ENCODE results near the gene RGS6. TPM values are rescaled to one million over a fixed set of nuclear protein-coding genes. Genes with fewer than 3 reads are reported as not detected.
"Not testable (repeated sequence)": the region's sequence is repeated elsewhere in the genome, so short reads cannot be mapped to it uniquely, and the experiment has no call there.

The RGS6 gene
- total RNA-seq = not detected in 2 replicates

DNA sequence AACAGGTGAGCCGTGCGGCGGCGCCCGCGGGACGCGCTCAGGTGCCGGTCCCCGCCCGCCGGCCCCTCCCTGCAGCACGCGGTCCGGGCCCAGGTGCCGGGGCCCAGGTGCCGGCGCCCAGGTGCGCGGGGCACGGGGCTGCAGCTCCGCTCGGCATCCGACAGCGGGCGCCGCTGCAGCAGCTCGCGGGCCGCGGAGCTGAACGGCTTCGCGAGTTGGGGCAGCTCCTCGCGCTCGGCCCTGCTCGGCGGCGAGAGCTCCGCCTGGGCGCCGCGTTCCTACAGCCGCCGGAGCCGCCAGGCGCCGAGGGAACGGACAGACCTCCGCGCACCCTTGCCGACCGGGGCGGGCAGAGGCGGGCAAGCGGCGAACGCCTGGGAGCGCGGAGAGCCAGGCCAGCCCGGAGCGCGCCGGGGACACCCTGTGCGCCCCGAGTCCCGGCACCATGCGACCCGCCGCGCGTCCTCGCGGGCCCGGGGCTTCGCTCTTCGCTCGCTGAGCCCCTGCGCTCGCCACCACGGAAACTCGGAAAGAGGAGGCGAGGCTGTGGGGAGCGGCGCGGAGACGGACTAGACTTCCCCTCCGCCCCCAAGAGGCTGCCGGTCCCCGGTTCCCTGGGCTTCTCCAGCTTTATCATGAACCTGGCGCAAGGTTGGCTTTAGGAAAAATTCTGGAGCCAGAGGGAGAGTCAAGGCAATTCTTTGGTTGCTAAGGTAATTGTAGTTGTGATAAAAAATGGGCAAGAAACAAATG lies at the start of gene RGS6:
RGS6 (plus strand) TSS at position 201 of the 753 bp plus-strand sequence.
- TF ChIP-seq, protein P1, sequence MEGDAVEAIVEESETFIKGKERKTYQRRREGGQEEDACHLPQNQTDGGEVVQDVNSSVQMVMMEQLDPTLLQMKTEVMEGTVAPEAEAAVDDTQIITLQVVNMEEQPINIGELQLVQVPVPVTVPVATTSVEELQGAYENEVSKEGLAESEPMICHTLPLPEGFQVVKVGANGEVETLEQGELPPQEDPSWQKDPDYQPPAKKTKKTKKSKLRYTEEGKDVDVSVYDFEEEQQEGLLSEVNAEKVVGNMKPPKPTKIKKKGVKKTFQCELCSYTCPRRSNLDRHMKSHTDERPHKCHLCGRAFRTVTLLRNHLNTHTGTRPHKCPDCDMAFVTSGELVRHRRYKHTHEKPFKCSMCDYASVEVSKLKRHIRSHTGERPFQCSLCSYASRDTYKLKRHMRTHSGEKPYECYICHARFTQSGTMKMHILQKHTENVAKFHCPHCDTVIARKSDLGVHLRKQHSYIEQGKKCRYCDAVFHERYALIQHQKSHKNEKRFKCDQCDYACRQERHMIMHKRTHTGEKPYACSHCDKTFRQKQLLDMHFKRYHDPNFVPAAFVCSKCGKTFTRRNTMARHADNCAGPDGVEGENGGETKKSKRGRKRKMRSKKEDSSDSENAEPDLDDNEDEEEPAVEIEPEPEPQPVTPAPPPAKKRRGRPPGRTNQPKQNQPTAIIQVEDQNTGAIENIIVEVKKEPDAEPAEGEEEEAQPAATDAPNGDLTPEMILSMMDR (IDR thresholded peaks at IDR 0.05; ENCODE audit: insufficient read depth, low read length, poor library complexity, severe bottlenecking) = no peak
- H3K4me3 ChIP-seq (ENCODE audit: low read depth, low read length) = no peak within 1 kb of the TSS
- no peak for DNase-seq (ENCODE audit: low read depth)

DNA sequence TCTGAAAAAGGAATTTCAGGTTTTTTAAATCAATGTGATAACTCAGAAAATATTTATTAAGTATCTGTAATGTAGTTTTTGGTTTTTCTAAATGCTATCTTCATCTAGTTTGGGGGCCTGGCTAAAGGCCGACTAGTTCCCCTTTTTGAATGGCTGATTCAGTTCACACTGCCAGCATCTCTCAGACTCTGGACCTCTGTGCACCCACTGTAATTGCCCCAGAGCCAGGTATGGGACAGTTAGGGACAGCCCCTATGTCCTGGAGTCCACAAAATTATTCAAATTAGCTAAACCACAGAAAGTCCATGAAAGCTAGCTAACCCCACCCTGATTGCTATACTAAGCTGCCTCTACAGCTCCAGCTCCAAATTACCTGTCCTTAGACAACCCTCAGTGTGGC lies 49.1 kb upstream of the RGS6 start:
- Histone ChIP-seq H3K36me3 (ENCODE audit: control insufficient read depth, insufficient read depth, low read length) (no peaks in the 10 kb centered on the region), H3K4me3 (ENCODE audit: low read depth, low read length) (no peak overlapping the region), H3K27me3 (ENCODE audit: control insufficient read depth, insufficient read depth, low read length) (no peaks in the 10 kb centered on the region)
- TF ChIP-seq, protein P1 (IDR thresholded peaks at IDR 0.05; ENCODE audit: insufficient read depth, low read length, poor library complexity, severe bottlenecking) = no peak
- no peak for DNase-seq (ENCODE audit: low read depth)

More for the DNA sequence above, at the start of gene RGS6:
- H3K27me3 ChIP-seq (ENCODE audit: control insufficient read depth, insufficient read depth, low read length) = peaks cover 29% of the 10 kb centered on the region
- H3K36me3 ChIP-seq (ENCODE audit: control insufficient read depth, insufficient read depth, low read length) = no peaks in the 10 kb centered on the region

DNA sequence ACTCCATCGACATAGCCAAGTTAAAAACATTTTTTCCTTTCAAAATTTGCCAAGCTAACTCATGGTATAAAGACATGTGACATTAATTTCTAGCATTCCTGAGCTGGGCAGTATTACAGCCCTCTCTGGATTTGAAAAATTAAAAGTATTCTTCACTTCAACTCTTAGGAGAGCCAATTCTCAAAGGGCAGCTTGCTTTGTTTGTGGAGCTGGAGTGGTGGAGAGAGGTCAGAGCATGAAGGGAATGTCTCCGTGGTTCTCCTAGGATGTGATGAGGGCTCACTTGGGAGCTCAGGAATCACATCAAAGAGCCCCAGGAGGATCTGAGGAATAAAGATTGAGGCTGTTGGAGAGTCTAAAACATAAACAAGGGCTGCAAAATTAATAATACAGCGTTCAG lies 46.9 kb upstream of the RGS6 start:
- TF ChIP-seq, protein P1 (IDR thresholded peaks at IDR 0.05; ENCODE audit: insufficient read depth, low read length, poor library complexity, severe bottlenecking) = no peak
- Histone ChIP-seq H3K36me3 (ENCODE audit: control insufficient read depth, insufficient read depth, low read length) (no peaks in the 10 kb centered on the region), H3K4me3 (ENCODE audit: low read depth, low read length) (no peak overlapping the region), H3K27me3 (ENCODE audit: control insufficient read depth, insufficient read depth, low read length) (no peaks in the 10 kb centered on the region)
- no peak for DNase-seq (ENCODE audit: low read depth)

DNA sequence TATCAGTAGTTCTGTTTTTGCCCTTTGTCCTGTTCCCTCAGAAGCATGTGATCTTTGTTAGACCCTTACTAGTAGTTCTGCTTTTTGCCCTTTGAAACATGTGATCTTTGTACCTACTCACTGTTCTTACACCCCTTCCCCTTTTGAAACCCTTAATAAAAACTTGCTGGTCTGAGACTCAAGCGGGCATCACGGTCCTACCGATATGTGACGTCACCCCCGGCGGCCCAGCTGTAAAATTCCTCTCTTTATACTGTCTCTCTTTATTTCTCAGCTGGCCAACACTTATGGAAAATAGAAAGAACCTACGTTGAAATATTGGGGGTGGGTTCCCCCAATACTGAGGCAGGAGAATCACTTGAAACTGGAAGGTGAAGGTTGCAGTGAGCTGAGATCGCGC lies 44.4 kb upstream of the RGS6 start:
- not testable (repeated sequence) for H3K4me3 ChIP-seq (ENCODE audit: low read depth, low read length); H3K36me3 ChIP-seq (ENCODE audit: control insufficient read depth, insufficient read depth, low read length); H3K27me3 ChIP-seq (ENCODE audit: control insufficient read depth, insufficient read depth, low read length)

DNA sequence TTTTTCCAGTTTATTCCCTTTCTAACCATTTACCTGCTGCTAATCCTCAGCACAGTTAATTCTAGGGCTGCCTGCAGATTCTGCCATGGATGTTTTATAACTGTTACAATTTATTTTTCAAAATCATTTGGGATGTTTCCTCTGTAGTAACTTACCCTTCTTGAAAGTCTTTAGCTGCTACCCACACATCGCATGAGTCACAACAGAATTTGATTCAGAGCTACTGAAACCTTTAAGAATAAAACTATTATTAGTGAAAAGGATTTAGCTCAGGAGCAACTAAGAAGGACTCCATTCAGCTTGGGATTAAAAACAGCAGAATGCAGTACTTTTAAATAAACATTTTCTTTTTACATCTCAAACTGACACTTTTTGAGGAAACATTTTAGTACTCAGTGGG lies 41.7 kb upstream of the RGS6 start:
- TF ChIP-seq, protein P1 (IDR thresholded peaks at IDR 0.05; ENCODE audit: insufficient read depth, low read length, poor library complexity, severe bottlenecking) = no peak
- DNase-seq (ENCODE audit: low read depth) = no peak
- no peaks in the 10 kb centered on the region for H3K36me3 ChIP-seq (ENCODE audit: control insufficient read depth, insufficient read depth, low read length)
- no peak overlapping the region for H3K4me3 ChIP-seq (ENCODE audit: low read depth, low read length)
- H3K27me3 ChIP-seq (ENCODE audit: control insufficient read depth, insufficient read depth, low read length) = peaks cover 2% of the 10 kb centered on the region

More for the DNA sequence above, 44.4 kb upstream of the RGS6 start:
- not testable (repeated sequence) for DNase-seq (ENCODE audit: low read depth)

DNA sequence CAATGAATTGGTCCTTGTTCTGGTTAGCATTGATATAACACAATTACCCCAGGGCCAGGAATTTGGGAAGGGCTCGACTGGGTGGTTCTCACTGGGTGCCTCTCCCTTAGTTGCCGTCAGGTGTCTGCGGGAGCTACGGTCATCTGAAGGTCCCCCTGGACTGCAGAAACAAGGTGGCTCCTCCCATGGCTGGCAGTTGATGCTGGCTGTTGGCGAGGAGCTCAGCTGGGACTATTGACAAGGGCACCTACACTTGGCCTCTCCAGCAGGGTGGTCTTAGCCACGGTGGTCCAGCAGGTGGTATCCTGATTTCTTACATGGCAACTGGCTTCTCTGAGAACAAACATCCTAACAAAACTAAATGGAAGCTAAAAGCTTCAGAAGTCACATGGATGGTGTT lies 41.0 kb upstream of the RGS6 start:
- H3K27me3 ChIP-seq (ENCODE audit: control insufficient read depth, insufficient read depth, low read length) = peaks cover 2% of the 10 kb centered on the region
- H3K4me3 ChIP-seq (ENCODE audit: low read depth, low read length) = no peak overlapping the region
- TF ChIP-seq, protein P1 (IDR thresholded peaks at IDR 0.05; ENCODE audit: insufficient read depth, low read length, poor library complexity, severe bottlenecking) = no peak
- DNase-seq (ENCODE audit: low read depth) = no peak
- H3K36me3 ChIP-seq (ENCODE audit: control insufficient read depth, insufficient read depth, low read length) = no peaks in the 10 kb centered on the region
